Astrocyte of the spinal cord (primary cell): ENCODE measurements around the gene DBNDD1.

ENCODE experiments used
- DNase-seq: peaks from one replicate; pipeline ENCODE4 v3.0.0; 2011; ENCODE audit warnings: low read depth, low spot score
- H3K4me3 ChIP-seq: 2 replicates; pipeline ENCODE4 v1.5.1; 2011; ENCODE audit warnings: low read depth, mild to moderate bottlenecking, low read length, moderate library complexity
- in situ Hi-C: cut with HindIII; loops from 2 replicates; pipeline ENCODE4 v1.10.0; 2017; ENCODE audit warnings: low sequenced_read_pairs
- TF ChIP-seq, protein P1 (sequence below): IDR thresholded peaks from 2 replicates; pipeline ENCODE4 v1.5.1; 2012; ENCODE audit warnings: low read depth, mild to moderate bottlenecking, low read length, inconsistent platforms

DBNDD1 gene

DNA sequence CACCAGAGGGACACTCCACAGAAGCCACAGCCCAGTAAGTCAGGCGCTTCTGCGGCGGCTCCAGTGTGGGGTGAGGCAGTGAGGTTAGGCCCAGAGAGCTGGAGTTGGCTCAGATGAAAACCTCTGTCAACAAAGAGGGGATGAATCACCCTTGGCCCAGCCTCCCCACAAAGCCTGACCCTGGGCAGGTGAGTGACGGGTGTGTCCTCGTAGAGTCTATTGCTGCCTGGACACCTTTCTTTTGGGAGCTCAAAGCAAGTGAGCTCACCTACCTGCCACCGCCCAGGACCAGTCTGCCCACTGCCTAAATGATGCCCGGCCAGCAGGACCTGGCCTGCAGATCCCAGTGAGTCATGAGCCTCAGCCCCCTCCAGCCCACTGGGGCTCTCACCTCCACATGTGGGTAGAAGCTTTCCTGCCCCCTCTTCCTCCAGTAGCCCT, 24.9 kb upstream of the DBNDD1 start:
- H3K4me3 ChIP-seq: no peak overlapping the region
- DNase-seq: peak; percentile 31
- TF ChIP-seq, protein P1, sequence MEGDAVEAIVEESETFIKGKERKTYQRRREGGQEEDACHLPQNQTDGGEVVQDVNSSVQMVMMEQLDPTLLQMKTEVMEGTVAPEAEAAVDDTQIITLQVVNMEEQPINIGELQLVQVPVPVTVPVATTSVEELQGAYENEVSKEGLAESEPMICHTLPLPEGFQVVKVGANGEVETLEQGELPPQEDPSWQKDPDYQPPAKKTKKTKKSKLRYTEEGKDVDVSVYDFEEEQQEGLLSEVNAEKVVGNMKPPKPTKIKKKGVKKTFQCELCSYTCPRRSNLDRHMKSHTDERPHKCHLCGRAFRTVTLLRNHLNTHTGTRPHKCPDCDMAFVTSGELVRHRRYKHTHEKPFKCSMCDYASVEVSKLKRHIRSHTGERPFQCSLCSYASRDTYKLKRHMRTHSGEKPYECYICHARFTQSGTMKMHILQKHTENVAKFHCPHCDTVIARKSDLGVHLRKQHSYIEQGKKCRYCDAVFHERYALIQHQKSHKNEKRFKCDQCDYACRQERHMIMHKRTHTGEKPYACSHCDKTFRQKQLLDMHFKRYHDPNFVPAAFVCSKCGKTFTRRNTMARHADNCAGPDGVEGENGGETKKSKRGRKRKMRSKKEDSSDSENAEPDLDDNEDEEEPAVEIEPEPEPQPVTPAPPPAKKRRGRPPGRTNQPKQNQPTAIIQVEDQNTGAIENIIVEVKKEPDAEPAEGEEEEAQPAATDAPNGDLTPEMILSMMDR: no peak
- in situ Hi-C loops: no loop called here

DNA sequence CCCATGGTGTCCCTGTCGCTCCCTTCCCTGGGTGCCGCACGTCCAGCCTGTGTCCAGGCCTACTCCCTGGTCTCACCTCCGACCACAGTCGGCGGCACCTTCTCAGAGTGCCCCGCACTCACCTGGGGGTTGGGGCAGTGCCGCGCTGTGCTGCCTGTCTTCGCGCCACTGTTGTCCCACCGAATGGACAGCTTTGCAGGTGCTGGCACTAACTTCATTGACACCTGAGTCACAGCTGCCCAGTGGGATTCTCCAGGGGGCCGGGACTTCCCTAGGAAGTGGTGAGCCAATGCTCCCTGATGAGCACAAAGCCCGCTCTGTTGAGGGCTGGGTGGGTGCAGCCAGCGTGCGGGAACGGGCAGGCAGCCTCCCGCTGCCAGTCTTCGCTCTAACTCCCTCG, 24.3 kb upstream of the DBNDD1 start:
- H3K4me3 ChIP-seq: no peak overlapping the region
- DNase-seq: no peak
- in situ Hi-C loops: no loop called here
- TF ChIP-seq, protein P1: no peak

DNA sequence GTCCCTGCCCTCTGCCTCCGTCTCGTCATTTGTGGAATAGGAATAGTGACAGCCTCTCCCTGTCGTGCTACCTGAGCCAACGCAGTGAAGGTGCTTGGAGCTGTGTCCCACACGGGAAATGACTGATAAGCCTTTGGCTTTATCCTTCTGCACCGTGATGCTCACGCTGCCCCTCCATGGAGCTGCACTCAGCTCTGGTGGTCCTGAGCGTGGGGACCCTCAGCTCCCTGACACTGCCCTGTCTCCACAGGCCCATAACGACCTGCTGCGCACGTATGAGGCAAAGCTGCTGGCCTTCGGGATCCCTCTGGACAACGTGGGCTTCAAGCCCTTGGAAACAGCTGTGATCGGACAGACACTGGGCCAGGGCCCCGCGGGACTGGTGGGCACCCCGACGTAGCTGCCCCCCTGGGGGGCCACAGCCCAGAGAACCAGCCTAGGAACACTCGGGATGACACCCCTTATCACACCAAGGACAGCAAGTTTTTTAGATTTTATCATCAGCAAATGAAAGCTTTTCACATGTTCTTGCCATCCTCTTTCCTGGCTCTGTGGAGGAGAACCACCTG, 23.8 kb upstream of the DBNDD1 start:
- TF ChIP-seq, protein P1: no peak
- no peak for DNase-seq
- H3K4me3 ChIP-seq: no peak overlapping the region
- in situ Hi-C loops: no loop called here

DNA sequence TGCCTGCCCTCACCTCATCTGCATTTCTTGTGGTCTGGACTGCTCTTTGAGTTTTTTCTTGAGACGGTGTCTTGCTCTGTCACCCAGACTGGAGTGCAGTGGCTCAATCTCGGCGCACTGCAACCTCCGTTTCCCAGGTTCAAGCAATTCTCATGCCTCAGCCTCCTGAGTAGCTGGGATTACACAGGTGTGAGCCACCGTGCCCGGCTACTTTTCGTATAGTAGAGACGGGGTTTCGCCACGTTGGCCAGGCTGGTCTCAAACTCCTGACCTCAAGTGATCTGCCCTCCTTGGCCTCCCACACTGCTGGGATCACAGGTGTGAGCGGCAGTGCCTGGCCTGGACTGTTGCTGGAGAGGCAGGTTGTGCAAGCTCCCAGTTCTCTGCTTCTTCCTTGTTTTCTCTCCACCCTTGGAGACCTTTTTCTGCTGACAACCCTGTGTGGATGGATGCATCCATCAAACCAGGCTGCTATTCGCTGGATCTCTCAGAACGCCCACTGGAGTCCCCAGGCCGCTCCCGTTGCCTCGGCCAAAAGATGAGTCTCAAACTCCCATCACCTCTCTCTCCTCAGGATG, 22.7 kb upstream of the DBNDD1 start:
- in situ Hi-C loops: no loop called here
- no peak overlapping the region for H3K4me3 ChIP-seq
- no peak for DNase-seq
- TF ChIP-seq, protein P1: no peak

DNA sequence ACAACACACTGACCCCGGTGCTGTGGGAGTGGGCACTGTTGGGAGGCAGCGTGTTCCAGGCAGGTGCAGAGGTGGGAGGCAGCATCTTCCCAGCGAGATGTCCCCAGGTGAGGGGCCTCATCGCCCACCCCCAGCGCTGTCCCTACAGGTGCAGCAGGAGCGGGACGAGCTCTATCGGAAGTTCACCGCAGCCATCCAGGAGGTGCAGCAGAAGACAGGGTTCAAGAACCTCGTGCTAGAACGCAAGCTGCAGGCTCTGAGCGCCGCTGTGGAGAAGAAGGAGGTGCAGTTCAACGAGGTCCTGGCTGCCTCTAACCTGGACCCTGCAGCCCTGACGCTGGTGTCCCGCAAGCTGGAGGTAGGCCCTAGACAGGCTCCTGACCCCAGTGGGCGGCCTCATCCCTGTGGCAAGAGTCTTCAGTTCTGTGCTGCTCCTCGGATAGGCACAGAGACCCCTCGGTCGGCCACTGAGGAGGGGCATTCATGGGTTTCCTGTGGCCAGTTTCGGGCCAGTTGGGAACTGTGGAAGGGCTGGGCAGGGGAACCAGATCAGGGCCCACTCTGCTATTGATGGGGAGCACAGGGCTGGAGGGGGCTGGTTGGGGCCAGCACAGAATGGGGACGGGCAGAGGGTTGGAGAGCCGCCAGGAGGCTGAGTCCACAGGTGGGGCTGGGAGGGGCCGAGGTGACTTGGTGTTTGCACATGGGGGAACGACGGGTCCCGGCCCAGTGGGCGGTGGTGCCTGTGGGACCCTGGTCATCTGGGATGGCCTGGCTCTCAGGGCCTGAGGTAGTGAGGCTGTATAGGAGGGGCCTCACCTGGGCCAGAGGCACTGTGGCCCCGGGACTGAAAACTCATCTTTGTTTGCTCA, 21.1 kb upstream of the DBNDD1 start:
- H3K4me3 ChIP-seq: no peak overlapping the region
- no peak for DNase-seq
- in situ Hi-C loops: no loop called here
- TF ChIP-seq, protein P1: no peak

DNA sequence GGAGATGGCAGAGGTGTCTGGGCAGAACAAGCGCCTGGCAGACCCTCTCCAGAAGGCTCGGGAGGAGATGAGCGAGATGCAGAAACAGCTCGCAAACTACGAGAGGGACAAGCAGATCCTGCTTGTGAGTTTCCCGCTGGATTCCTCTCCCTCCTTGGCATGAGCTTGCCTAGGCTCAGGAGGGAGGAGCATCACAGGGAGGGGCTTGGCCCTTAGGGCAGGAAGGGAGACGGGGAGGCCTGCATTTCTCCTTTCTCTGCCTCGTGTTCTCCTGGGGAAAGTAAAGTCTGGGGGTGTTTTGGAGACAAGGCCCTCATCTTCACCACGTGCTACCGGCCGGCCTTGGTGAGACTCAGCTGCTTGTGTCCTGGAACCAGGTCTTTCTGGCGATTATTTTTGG, 18.0 kb upstream of the DBNDD1 start:
- in situ Hi-C loops: no loop called here
- no peak for DNase-seq
- H3K4me3 ChIP-seq: no peak overlapping the region
- TF ChIP-seq, protein P1: no peak
